Gastroesophageal sphincter (tissue), 3 donors: ENCODE results near the gene PPP3CA.

Experiments used
- CTCF ChIP-seq, 4 experiments: fragments of 200-600 bp in 2 of 4; fragments of 450-650 bp in 2 of 4; sonication (generic) in 1 of 4; IDR thresholded peaks; one replicate each; pipeline ENCODE4 v1.5.1; 2017 to 2019; ENCODE audit warnings: antibody characterized with exemption in 4 of 4, mild to moderate bottlenecking in 2 of 4, moderate library complexity in 2 of 4
- POLR2A ChIP-seq, 2 donors: fragments of 450-650 bp; IDR thresholded peaks; one replicate each; pipeline ENCODE4 v1.6.1; 2017; ENCODE audit warnings: antibody characterized with exemption in 2 of 2, mild to moderate bottlenecking in 2 of 2, moderate library complexity in 1 of 2

GRCh38 chr4:101357751-101358150 is 10.4 kb upstream of the PPP3CA start:
- TF ChIP-seq CTCF (IDR thresholded peaks at IDR 0.05) = no peak
- no peak for TF ChIP-seq POLR2A (IDR thresholded peaks at IDR 0.05)
